NCI-H128 (cell line): ENCODE measurements around the gene MFAP3L.

ENCODE experiments used
- DNase-seq: peaks from one replicate; lab custom pipeline; 2025; ENCODE audit not compliant: unreplicated experiment; lab: John Stamatoyannopoulos, UW

MFAP3L gene

GRCh38 chr4:170022211-170022610 lies 4.0 kb downstream of the MFAP3L start:
- no peak for DNase-seq

- no peak for DNase-seq
Observed at GRCh38 chr4:170017252-170017651, 8.9 kb downstream of the MFAP3L start.

GRCh38 chr4:170015285-170015684 lies 10.9 kb downstream of the MFAP3L start:
- no peak for DNase-seq

- no peak for DNase-seq
Observed at GRCh38 chr4:170014359-170015011, 11.7 kb downstream of the MFAP3L start.

GRCh38 chr4:170012629-170012958 lies 13.6 kb downstream of the MFAP3L start:
- DNase-seq = no peak

- no peak for DNase-seq
Observed at GRCh38 chr4:170011921-170012628, 14.1 kb downstream of the MFAP3L start.

GRCh38 chr4:170009291-170009690 lies 16.9 kb downstream of the MFAP3L start:
- DNase-seq = no peak

- DNase-seq = no peak
Observed at GRCh38 chr4:170008801-170009200, 17.4 kb downstream of the MFAP3L start.

- no peak for DNase-seq
Observed at GRCh38 chr4:170008371-170008770, 17.8 kb downstream of the MFAP3L start.

GRCh38 chr4:170007113-170007512 lies 19.1 kb downstream of the MFAP3L start:
- DNase-seq = no peak

- DNase-seq = no peak
Observed at GRCh38 chr4:170005472-170005871, 20.7 kb downstream of the MFAP3L start.

GRCh38 chr4:170004651-170005295 lies 21.4 kb downstream of the MFAP3L start:
- no peak for DNase-seq

- no peak for DNase-seq
Observed at GRCh38 chr4:170003071-170004070, 22.8 kb downstream of the MFAP3L start.

GRCh38 chr4:170001745-170002267 lies 24.4 kb downstream of the MFAP3L start:
- no peak for DNase-seq

GRCh38 chr4:170001011-170001744 lies 25.0 kb downstream of the MFAP3L start:
- DNase-seq = no peak

GRCh38 chr4:169999923-170000322 lies 26.3 kb downstream of the MFAP3L start:
- DNase-seq = no peak

GRCh38 chr4:169998981-169999380 lies 27.2 kb downstream of the MFAP3L start:
- DNase-seq = peak; percentile 34

GRCh38 chr4:169996379-169997240 lies 29.6 kb downstream of the MFAP3L start:
- no peak for DNase-seq

- DNase-seq = no peak
Observed at GRCh38 chr4:169993531-169993930, 32.7 kb downstream of the MFAP3L start.
